Measurements from ENCODE around the gene SCP2. TPM values are rescaled to one million over a fixed set of nuclear protein-coding genes. Genes with fewer than 3 reads are reported as not detected.
A peak's percentile ranks its signal among the peaks of the same experiment; 100 is the strongest.

The SCP2 gene
- total RNA-seq, 1 donor from 2014 or later, result 120 TPM

GRCh38 chr1:53037159-53037558, 110.1 kb downstream of the SCP2 start:
- no peak for DNase-seq (ENCODE audit: low spot score)

DNA sequence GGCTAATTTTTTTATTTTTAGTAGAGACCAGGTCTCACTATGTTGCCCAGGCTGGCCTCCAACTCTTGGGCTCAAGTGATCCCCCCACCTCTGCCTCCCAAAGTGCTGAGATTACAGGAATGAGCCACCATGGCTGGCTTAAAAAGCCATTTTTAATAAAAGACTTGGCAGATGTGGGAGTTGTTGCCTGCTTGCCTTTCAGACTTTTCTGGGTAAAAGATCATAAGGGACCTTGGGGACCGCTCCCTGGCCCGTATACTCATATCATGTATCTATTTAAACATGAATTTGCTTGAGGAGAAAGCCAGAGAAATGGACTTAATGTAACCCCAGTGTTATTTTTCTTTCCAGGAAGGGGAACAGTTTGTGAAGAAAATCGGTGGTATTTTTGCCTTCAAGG, 111.5 kb downstream of the SCP2 start:
- no peak for DNase-seq (ENCODE audit: low spot score)

- no peak for DNase-seq (ENCODE audit: low spot score)
Observed at GRCh38 chr1:53043271-53043670, 116.2 kb downstream of the SCP2 start.

DNA sequence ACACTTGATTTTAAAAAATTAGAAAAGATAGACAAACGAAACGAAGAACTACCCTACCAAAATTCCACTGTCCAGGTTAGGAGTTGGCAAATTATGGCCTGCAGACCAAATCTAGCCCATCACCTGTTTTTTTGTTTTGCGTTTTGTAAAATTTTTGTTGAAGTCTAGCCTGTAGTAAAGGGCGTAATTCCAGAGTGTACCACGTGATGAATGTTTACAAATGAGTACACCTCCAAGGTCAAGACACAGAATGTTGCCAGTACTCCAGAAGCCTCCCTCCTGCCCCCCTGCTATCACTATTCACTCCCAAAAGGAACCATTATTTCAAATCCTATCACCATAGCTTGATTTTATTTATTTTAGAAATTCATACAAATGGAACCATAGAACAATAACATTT, 117.8 kb downstream of the SCP2 start:
- DNase-seq (ENCODE audit: low spot score), result no peak

DNA sequence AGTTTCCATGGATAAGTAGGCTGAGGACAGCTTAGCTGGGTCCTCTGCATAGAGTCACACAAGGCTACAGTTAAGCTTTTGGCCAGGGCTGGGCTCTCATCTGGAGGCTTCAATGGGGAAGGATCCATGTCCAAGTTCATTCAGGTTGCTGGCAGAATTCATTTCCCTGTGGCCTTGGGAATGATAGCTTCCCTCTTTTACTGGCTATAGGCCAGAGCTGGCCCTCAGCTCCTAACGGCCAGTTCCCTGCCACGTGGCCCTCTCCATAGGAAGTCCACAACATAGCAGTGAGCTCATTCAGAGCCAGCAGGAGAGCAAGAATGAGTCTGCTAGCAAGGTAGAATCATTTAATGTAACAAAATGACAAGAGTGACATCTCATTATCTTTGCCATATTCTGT, 119.9 kb downstream of the SCP2 start:
- no peak for DNase-seq (ENCODE audit: low spot score)

- DNase-seq (ENCODE audit: low spot score), result no peak
Observed at GRCh38 chr1:53047737-53048736, 121.0 kb downstream of the SCP2 start.

DNA sequence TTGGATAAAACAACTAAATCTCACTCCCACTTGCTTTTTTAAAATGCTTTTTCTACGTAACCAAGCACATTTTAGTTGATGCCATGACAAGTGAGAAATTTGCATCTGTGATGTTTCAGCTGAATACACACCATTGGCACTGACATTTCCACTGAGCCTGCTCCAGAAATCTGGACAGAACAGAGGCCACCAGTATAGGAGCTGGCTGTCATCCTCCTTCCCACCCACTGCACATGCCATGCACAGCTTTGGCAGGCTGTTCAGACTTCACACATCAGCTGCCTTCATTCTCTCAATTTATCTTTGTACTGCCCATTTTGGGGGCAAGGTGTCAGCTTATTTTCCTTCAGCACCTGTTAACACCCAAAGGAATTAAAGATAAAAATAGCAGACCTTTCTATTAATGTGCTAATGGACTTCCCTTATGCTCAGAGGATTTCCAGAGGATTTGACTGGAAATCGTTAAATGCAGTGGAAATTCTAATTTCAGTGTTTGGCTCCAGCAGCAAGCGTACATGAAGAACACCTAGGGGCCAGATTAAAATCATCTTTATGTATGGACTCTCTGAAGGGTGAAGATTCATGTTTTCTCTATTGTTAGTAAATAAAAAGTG, 122.0 kb downstream of the SCP2 start:
- DNase-seq (ENCODE audit: low spot score), result no peak

DNA sequence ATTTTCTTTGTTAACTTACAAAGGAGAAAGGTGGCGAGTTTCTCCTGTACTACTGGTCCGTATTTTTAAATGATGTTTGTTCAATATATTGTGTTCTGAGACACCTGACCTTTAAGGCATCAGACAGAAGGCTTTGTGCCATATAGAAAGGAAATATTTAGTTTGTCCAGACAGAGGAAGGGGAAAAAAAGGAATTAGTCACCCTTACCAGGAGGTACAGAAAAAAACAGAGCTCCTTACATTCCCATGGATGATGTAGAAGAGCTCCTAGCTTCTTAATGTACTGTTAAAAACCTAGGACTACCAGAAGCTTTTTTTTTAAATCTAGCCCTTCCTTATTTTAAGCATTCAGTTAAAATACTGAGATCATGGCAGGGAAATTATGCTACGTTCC, 122.5 kb downstream of the SCP2 start:
- DNase-seq (ENCODE audit: low spot score), result no peak

DNA sequence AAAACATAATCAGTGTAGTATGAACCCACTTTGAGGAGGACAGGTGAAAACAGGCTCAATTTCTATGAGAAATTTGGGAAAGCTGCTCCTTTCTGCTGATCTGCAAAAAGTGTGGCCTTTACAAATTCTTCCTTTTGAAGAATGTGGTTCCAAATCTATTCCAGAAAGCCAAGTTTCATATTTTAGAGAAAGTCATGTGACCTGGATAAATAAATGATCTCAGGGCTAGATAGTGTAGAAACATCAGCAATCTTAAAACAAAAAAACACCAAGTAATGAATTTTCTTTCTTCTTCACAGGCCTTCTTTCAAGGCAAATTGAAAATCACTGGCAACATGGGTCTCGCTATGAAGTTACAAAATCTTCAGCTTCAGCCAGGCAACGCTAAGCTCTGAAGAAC, 123.2 kb downstream of the SCP2 start:
- DNase-seq (ENCODE audit: low spot score), result no peak

- DNase-seq (ENCODE audit: low spot score), result no peak
Observed at GRCh38 chr1:53051676-53052075, 124.6 kb downstream of the SCP2 start.

GRCh38 chr1:53057127-53057526, 130.1 kb downstream of the SCP2 start:
- DNase-seq (ENCODE audit: low spot score), result no peak

DNA sequence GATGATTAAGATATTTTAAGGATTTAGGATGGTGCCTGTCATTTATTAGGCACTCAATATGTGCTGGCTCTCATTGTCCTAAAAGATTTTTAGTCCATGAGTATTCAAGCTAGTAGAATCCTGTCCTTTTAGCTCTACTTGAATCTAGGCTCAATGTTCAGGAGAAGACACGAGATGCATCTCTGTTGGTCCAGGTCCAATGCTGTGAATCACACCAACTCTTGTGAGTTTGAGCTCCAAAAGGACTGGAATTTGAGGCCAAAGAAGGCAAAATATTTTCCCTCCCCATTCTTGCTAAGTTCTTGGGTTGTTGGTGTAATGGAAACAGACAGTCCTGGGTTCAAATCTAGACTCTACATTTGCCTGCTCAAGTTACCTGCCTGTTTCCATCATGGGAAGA, 133.5 kb downstream of the SCP2 start:
- peak; percentile 51 for DNase-seq (ENCODE audit: low spot score)

- peak; percentile 35 for DNase-seq (ENCODE audit: low spot score)
Observed at GRCh38 chr1:53061123-53061858, 134.2 kb downstream of the SCP2 start.

DNA sequence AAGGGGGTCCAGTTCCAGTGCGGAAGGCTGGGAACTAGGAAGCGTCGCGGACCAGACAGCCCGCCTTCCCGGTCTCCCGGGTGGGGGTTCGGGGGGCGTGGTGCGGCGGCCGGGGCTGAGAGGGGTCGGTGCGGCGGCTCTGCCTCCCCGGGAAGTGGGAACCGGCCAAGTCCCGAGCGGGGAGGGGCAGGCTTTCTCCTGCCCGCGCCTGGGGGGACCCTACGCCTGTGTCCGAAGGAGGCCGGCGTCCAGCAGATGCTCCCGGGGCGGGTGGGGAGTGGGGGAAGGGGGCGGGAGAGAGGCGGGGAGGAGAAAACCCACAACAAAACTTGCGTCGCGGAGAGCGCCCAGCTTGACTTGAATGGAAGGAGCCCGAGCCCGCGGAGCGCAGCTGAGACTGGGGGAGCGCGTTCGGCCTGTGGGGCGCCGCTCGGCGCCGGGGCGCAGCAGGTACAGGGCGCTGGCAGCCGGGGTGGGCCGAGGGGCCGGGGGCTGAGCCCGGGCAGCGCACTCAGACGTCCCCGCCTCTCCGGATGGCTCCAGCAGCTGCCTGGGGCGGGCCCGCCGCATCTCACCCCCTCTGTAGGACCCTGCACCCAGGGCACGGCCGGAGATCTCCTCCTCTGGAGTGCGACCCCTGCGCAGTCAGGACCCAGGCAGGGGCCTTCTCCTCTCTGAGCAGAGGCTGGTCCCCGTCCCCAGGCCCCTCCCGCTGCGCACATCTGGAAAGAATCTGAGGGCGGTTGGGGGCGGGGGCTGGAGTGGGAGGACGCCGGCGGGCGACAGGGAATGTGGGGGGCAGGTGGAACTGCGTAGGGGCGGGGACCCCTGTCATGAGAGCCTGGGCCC, 135.0 kb downstream of the SCP2 start, which contains the start of gene PODN:
Gene PODN (plus strand): TSS at position 355 of the 849 bp plus-strand sequence. CDS start 7,643 bp downstream, outside the sequence.
- peak; percentile 45 for DNase-seq (ENCODE audit: low spot score)

GRCh38 chr1:53062708-53063591, 135.9 kb downstream of the SCP2 start:
- peak; percentile 15 for DNase-seq (ENCODE audit: low spot score)

GRCh38 chr1:53063744-53064515, 136.9 kb downstream of the SCP2 start:
- DNase-seq (ENCODE audit: low spot score), result no peak

DNA sequence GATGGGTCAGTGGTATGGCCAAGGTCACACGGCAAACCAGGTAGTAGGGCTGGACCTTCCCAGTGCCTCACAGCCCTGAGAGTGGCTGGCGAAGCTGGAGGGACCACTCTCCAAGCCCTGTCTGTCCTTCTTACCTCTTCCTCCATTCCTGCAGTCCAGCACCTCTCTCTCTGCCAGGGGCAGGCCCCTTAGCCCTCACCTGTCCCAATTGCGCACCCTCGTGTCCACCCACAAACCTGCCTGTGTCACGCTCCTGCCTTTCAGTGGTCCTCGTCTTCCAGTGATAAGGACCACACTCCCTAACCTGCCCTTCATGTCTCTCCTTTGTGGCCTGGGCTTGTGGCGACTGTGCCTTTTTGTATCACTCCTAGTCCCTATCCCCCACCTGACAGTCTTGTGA, 138.3 kb downstream of the SCP2 start:
- DNase-seq (ENCODE audit: low spot score), result no peak

- DNase-seq (ENCODE audit: low spot score), result no peak
Observed at GRCh38 chr1:53066488-53066887, 139.4 kb downstream of the SCP2 start.
